ENCODE results near the gene THRSP.

GRCh38 chr11:78067704-78068103, 4.0 kb downstream of the THRSP start:
- no peak for TF ChIP-seq CTCF (conservative IDR thresholded peaks at IDR 0.05)
- TF ChIP-seq EZH2 (IDR thresholded peaks at IDR 0.05; ENCODE audit: low read depth) = no peak

All from PC-9 (cell line).